Measurements from ENCODE around the gene CLIP4. TPM values are rescaled to one million over a fixed set of nuclear protein-coding genes. Genes with fewer than 3 reads are reported as not detected.

The CLIP4 gene
- total RNA-seq, 1 experiment from 2014 or later: 25.1 TPM

GRCh38 chr2:29154610-29155009, 39.4 kb downstream of the CLIP4 start:
- H3K4me3 ChIP-seq (ENCODE audit: low read length): no peak overlapping the region
- no peak overlapping the region for H3K4me2 ChIP-seq (ENCODE audit: low read length)
- no peak for ATAC-seq
- intact Hi-C loops (cut with micrococcal nuclease): no loop called here
- H3K4me1 ChIP-seq (ENCODE audit: insufficient read depth, low read length): no peaks in the 10 kb centered on the region
- no peak overlapping the region for H3K27ac ChIP-seq (ENCODE audit: low read length)
- no TSS peak for BruUV-seq (replicated peaks)
- H3K27me3 ChIP-seq (ENCODE audit: low read length): no peaks in the 10 kb centered on the region
- no peaks in the 10 kb centered on the region for H3K9me2 ChIP-seq (replicated peaks; ENCODE audit: low read length)
- no peaks in the 10 kb centered on the region for H4K20me1 ChIP-seq (ENCODE audit: low read length)
- POLR2A ChIA-PET (ENCODE audit: unreplicated experiment): no interaction called here
- no peak for TF ChIP-seq EZH2 (IDR thresholded peaks at IDR 0.05; ENCODE audit: low read length, unreplicated experiment)
- TF ChIP-seq EZH2phosphoT487 (IDR thresholded peaks at IDR 0.05; ENCODE audit: borderline replicate concordance, low read length): no peak
- TF ChIP-seq CTCF (conservative IDR thresholded peaks at IDR 0.05; ENCODE audit: low read depth, low read length): no peak
- CTCF ChIA-PET: no interaction called here
- H2AFZ ChIP-seq (ENCODE audit: low read length): no peak overlapping the region
- no peak overlapping the region for H3K9ac ChIP-seq (ENCODE audit: low read length)
- DNase-seq: no peak
- H3K36me3 ChIP-seq (ENCODE audit: low read depth, low read length): peaks cover 16% of the 10 kb centered on the region; the same call in 1 of the 2 replicates
- no peaks in the 10 kb centered on the region for H3K79me2 ChIP-seq (ENCODE audit: low read length)
- no peaks in the 10 kb centered on the region for H3F3A ChIP-seq (ENCODE audit: low read length, unreplicated experiment)
- no peaks in the 10 kb centered on the region for H3K9me3 ChIP-seq (ENCODE audit: low read length)

- Histone ChIP-seq H4K20me1 (ENCODE audit: low read length) (no peaks in the 10 kb centered on the region), H3K36me3 (ENCODE audit: low read depth, low read length) (peaks cover 21% of the 10 kb centered on the region; the same call in 1 of the 2 replicates), H3K27me3 (ENCODE audit: low read length) (no peaks in the 10 kb centered on the region), H3K4me1 (ENCODE audit: insufficient read depth, low read length) (no peaks in the 10 kb centered on the region), H3K79me2 (ENCODE audit: low read length) (no peaks in the 10 kb centered on the region), H3K9ac (ENCODE audit: low read length) (no peak overlapping the region), H3K27ac (ENCODE audit: low read length) (no peak overlapping the region), H3K4me2 (ENCODE audit: low read length) (no peak overlapping the region), H2AFZ (ENCODE audit: low read length) (no peak overlapping the region), H3K9me2 (replicated peaks; ENCODE audit: low read length) (no peaks in the 10 kb centered on the region), H3K9me3 (ENCODE audit: low read length) (no peaks in the 10 kb centered on the region), H3K4me3 (ENCODE audit: low read length) (no peak overlapping the region), H3F3A (ENCODE audit: low read length, unreplicated experiment) (no peaks in the 10 kb centered on the region)
- no TSS peak for BruUV-seq (replicated peaks)
- intact Hi-C loops (cut with micrococcal nuclease): no loop called here
- POLR2A ChIA-PET (ENCODE audit: unreplicated experiment): no interaction called here
- CTCF ChIA-PET: no interaction called here
- DNase-seq: no peak
- no peak for ATAC-seq
- TF ChIP-seq CTCF (conservative IDR thresholded peaks at IDR 0.05; ENCODE audit: low read depth, low read length) (no peak), EZH2 (IDR thresholded peaks at IDR 0.05; ENCODE audit: low read length, unreplicated experiment) (no peak), EZH2phosphoT487 (IDR thresholded peaks at IDR 0.05; ENCODE audit: borderline replicate concordance, low read length) (no peak)
Measured at GRCh38 chr2:29155578-29155977, 40.4 kb downstream of the CLIP4 start.

- BruUV-seq (replicated peaks): no TSS peak
- intact Hi-C loops (cut with micrococcal nuclease): no loop called here
- H3K9me2 ChIP-seq (replicated peaks; ENCODE audit: low read length): no peaks in the 10 kb centered on the region
- no peak overlapping the region for H3K9ac ChIP-seq (ENCODE audit: low read length)
- H3K4me3 ChIP-seq (ENCODE audit: low read length): no peak overlapping the region
- H3K27ac ChIP-seq (ENCODE audit: low read length): no peak overlapping the region
- ChIA-PET POLR2A (ENCODE audit: unreplicated experiment) (no interaction called here), CTCF (no interaction called here)
- no peaks in the 10 kb centered on the region for H3K27me3 ChIP-seq (ENCODE audit: low read length)
- H3K79me2 ChIP-seq (ENCODE audit: low read length): no peaks in the 10 kb centered on the region
- DNase-seq: no peak
- H3K4me2 ChIP-seq (ENCODE audit: low read length): no peak overlapping the region
- no peak for TF ChIP-seq CTCF (conservative IDR thresholded peaks at IDR 0.05; ENCODE audit: low read depth, low read length)
- TF ChIP-seq EZH2 (IDR thresholded peaks at IDR 0.05; ENCODE audit: low read length, unreplicated experiment): no peak
- TF ChIP-seq EZH2phosphoT487 (IDR thresholded peaks at IDR 0.05; ENCODE audit: borderline replicate concordance, low read length): no peak
- no peaks in the 10 kb centered on the region for H4K20me1 ChIP-seq (ENCODE audit: low read length)
- H3K4me1 ChIP-seq (ENCODE audit: insufficient read depth, low read length): no peaks in the 10 kb centered on the region
- H3K9me3 ChIP-seq (ENCODE audit: low read length): no peaks in the 10 kb centered on the region
- no peak overlapping the region for H2AFZ ChIP-seq (ENCODE audit: low read length)
- ATAC-seq: no peak
- no peaks in the 10 kb centered on the region for H3F3A ChIP-seq (ENCODE audit: low read length, unreplicated experiment)
- H3K36me3 ChIP-seq (ENCODE audit: low read depth, low read length): peaks cover 22% of the 10 kb centered on the region; the same call in 1 of the 2 replicates
Measured at GRCh38 chr2:29157131-29157530, 41.9 kb downstream of the CLIP4 start.
